Mesendoderm (in vitro differentiated cells): Measurements from ENCODE around the gene SGCE.

ENCODE experiments used
- DNase-seq: peaks from one replicate; pipeline ENCODE4 v3.0.0; 2013
- H2AK5ac ChIP-seq: 2 replicates; pipeline ENCODE4 v1.6.1; 2013; ENCODE audit warnings: low read length, inconsistent platforms
- H2BK120ac ChIP-seq: 2 replicates; pipeline ENCODE4 v1.6.1; 2013; ENCODE audit warnings: low read depth, mild to moderate bottlenecking, low read length, moderate library complexity, mixed read lengths
- H2BK15ac ChIP-seq: replicated peaks from 2 replicates; pipeline ENCODE4 v1.6.1; 2013; ENCODE audit warnings: low read depth, mild to moderate bottlenecking, moderate library complexity
- H2BK5ac ChIP-seq: 2 replicates; pipeline ENCODE4 v1.6.1; 2013; ENCODE audit warnings: low read length, inconsistent platforms
- H3K18ac ChIP-seq: 2 replicates; pipeline ENCODE4 v1.6.1; 2013; ENCODE audit warnings: mild to moderate bottlenecking, low read length, mixed read lengths
- H3K23ac ChIP-seq: one replicate; pipeline ENCODE4 v1.6.1; 2013; ENCODE audit warnings: low read length
- H3K27ac ChIP-seq: 2 replicates; pipeline ENCODE4 v1.5.1; 2013; ENCODE audit warnings: low read depth, mild to moderate bottlenecking, inconsistent platforms, low read length, moderate library complexity
- H3K27me3 ChIP-seq: 2 replicates; pipeline ENCODE4 v1.6.1; 2013; ENCODE audit warnings: low read length, control low read depth, mild to moderate bottlenecking, inconsistent platforms; ENCODE audit not compliant: insufficient read depth, poor library complexity
- H3K36me3 ChIP-seq: 2 replicates; pipeline ENCODE4 v1.6.1; 2013; ENCODE audit warnings: low read length, inconsistent platforms; ENCODE audit not compliant: control insufficient read depth, insufficient read depth
- H3K4ac ChIP-seq: one replicate; pipeline ENCODE4 v1.6.1; 2013; ENCODE audit warnings: low read depth, mild to moderate bottlenecking, low read length, moderate library complexity
- H3K4me1 ChIP-seq: 2 replicates; pipeline ENCODE4 v1.6.1; 2013; ENCODE audit warnings: low read depth, low read length, inconsistent platforms; ENCODE audit not compliant: control insufficient read depth
- H3K4me2 ChIP-seq: 2 replicates; pipeline ENCODE4 v1.6.1; 2013; ENCODE audit warnings: low read length
- H3K4me3 ChIP-seq: 2 replicates; pipeline ENCODE4 v1.5.1; 2013; ENCODE audit warnings: mild to moderate bottlenecking, low read length
- H3K56ac ChIP-seq: one replicate; pipeline ENCODE4 v1.6.1; 2013; ENCODE audit warnings: low read length
- H3K79me1 ChIP-seq: 2 replicates; pipeline ENCODE4 v1.6.1; 2013; ENCODE audit warnings: low read length, inconsistent platforms
- H3K79me2 ChIP-seq: 2 replicates; pipeline ENCODE4 v1.6.1; 2013; ENCODE audit warnings: mild to moderate bottlenecking, low read length; ENCODE audit not compliant: control insufficient read depth, insufficient read depth
- H3K9ac ChIP-seq: 2 replicates; pipeline ENCODE4 v1.6.1; 2013; ENCODE audit warnings: low read length, inconsistent platforms
- H4K5ac ChIP-seq: one replicate; pipeline ENCODE4 v1.6.1; 2013; ENCODE audit warnings: low read length
- H4K8ac ChIP-seq: one replicate; pipeline ENCODE4 v1.6.1; 2013; ENCODE audit warnings: low read depth, mild to moderate bottlenecking, control low read depth, low read length, moderate library complexity
- WGBS: extraction: QIAGEN DNeasy Blood & Tissue Kit; methylation state at CpG from one replicate; pipeline ENCODE4 v1.1.7; 2013; ENCODE audit warnings: low lambda C conversion rate, missing lambda C conversion rate; ENCODE audit not compliant: insufficient coverage; ENCODE audit errors: extremely low coverage; 5-methylcytosine and 5-hydroxymethylcytosine counted together

SGCE gene

GRCh38 chr7:94575646-94576045, 80.3 kb downstream of the SGCE start:
- Histone ChIP-seq H3K4me1 (no peaks in the 10 kb centered on the region), H3K79me2 (no peaks in the 10 kb centered on the region), H2AK5ac (no peak overlapping the region), H3K79me1 (no peaks in the 10 kb centered on the region), H3K4ac (no peak overlapping the region), H3K27ac (no peak overlapping the region), H2BK5ac (no peak overlapping the region), H3K56ac (no peak overlapping the region), H3K23ac (no peak overlapping the region), H2BK120ac (no peak overlapping the region), H3K4me3 (no peak overlapping the region), H3K4me2 (no peak overlapping the region), H3K27me3 (no peaks in the 10 kb centered on the region), H3K36me3 (no peaks in the 10 kb centered on the region), H3K9ac (no peak overlapping the region), H4K5ac (no peak overlapping the region), H2BK15ac (no peak overlapping the region), H4K8ac (no peak overlapping the region), H3K18ac (no peak overlapping the region)
- no peak for DNase-seq
- WGBS, result no CpG with 5 or more reads among the region's 2 CpGs

GRCh38 chr7:94571816-94572215, 84.1 kb downstream of the SGCE start:
- Histone ChIP-seq H3K4me2 (no peak overlapping the region), H3K9ac (no peak overlapping the region), H2BK15ac (no peak overlapping the region), H2BK5ac (no peak overlapping the region), H3K4ac (no peak overlapping the region), H3K27me3 (no peaks in the 10 kb centered on the region), H3K23ac (no peak overlapping the region), H3K27ac (no peak overlapping the region), H3K4me1 (no peaks in the 10 kb centered on the region), H3K79me2 (no peaks in the 10 kb centered on the region), H4K8ac (no peak overlapping the region), H3K36me3 (no peaks in the 10 kb centered on the region), H3K18ac (no peak overlapping the region), H3K4me3 (no peak overlapping the region), H2BK120ac (no peak overlapping the region), H4K5ac (no peak overlapping the region), H2AK5ac (no peak overlapping the region), H3K79me1 (no peaks in the 10 kb centered on the region), H3K56ac (no peak overlapping the region)
- DNase-seq, result no peak

GRCh38 chr7:94567396-94567795, 88.5 kb downstream of the SGCE start:
- Histone ChIP-seq H4K8ac (no peak overlapping the region), H3K79me1 (no peaks in the 10 kb centered on the region), H2BK5ac (no peak overlapping the region), H2BK15ac (no peak overlapping the region), H3K4me3 (no peak overlapping the region), H3K18ac (no peak overlapping the region), H3K27me3 (no peaks in the 10 kb centered on the region), H3K4me1 (no peaks in the 10 kb centered on the region), H3K79me2 (no peaks in the 10 kb centered on the region), H3K27ac (no peak overlapping the region), H3K36me3 (no peaks in the 10 kb centered on the region), H3K56ac (no peak overlapping the region), H2BK120ac (no peak overlapping the region), H3K4me2 (no peak overlapping the region), H2AK5ac (no peak overlapping the region), H3K23ac (no peak overlapping the region), H3K9ac (no peak overlapping the region), H3K4ac (no peak overlapping the region), H4K5ac (no peak overlapping the region)
- no peak for DNase-seq

GRCh38 chr7:94565247-94565894, 90.6 kb downstream of the SGCE start:
- no peaks in the 10 kb centered on the region for H3K79me2 ChIP-seq
- no peak overlapping the region for H2AK5ac ChIP-seq
- H3K36me3 ChIP-seq, result no peaks in the 10 kb centered on the region
- no peak overlapping the region for H3K23ac ChIP-seq
- no peak for DNase-seq
- H4K8ac ChIP-seq, result no peak overlapping the region
- no peak overlapping the region for H2BK120ac ChIP-seq
- no CpG with 5 or more reads among the region's 4 CpGs for WGBS
- H2BK15ac ChIP-seq, result no peak overlapping the region
- no peak overlapping the region for H3K18ac ChIP-seq
- no peak overlapping the region for H2BK5ac ChIP-seq
- no peak overlapping the region for H3K4me3 ChIP-seq
- no peak overlapping the region for H3K4me2 ChIP-seq
- no peaks in the 10 kb centered on the region for H3K4me1 ChIP-seq
- H3K4ac ChIP-seq, result no peak overlapping the region
- H3K27ac ChIP-seq, result no peak overlapping the region
- no peaks in the 10 kb centered on the region for H3K79me1 ChIP-seq
- no peak overlapping the region for H3K9ac ChIP-seq
- H3K27me3 ChIP-seq, result no peaks in the 10 kb centered on the region
- no peak overlapping the region for H4K5ac ChIP-seq
- no peak overlapping the region for H3K56ac ChIP-seq

- H4K5ac ChIP-seq, result no peak overlapping the region
Observed at GRCh38 chr7:94562525-94562924, 93.4 kb downstream of the SGCE start.

GRCh38 chr7:94561841-94562514, 94.0 kb downstream of the SGCE start:
- H3K56ac ChIP-seq, result no peak overlapping the region
- H4K8ac ChIP-seq, result no peak overlapping the region
- no peaks in the 10 kb centered on the region for H3K4me1 ChIP-seq
- no peak overlapping the region for H3K18ac ChIP-seq
- DNase-seq, result peak; percentile 22
- H3K79me1 ChIP-seq, result no peaks in the 10 kb centered on the region
- no peak overlapping the region for H4K5ac ChIP-seq
- H3K27ac ChIP-seq, result no peak overlapping the region
- no peak overlapping the region for H2BK120ac ChIP-seq
- H3K4ac ChIP-seq, result no peak overlapping the region
- H3K9ac ChIP-seq, result no peak overlapping the region
- H2AK5ac ChIP-seq, result no peak overlapping the region
- H2BK5ac ChIP-seq, result no peak overlapping the region
- H3K4me2 ChIP-seq, result no peak overlapping the region
- WGBS, result no CpG with 5 or more reads among the region's 2 CpGs
- H3K27me3 ChIP-seq, result no peaks in the 10 kb centered on the region
- no peaks in the 10 kb centered on the region for H3K79me2 ChIP-seq
- H2BK15ac ChIP-seq, result no peak overlapping the region
- no peak overlapping the region for H3K23ac ChIP-seq
- H3K4me3 ChIP-seq, result no peak overlapping the region
- no peaks in the 10 kb centered on the region for H3K36me3 ChIP-seq

More at GRCh38 chr7:94562525-94562924, 93.4 kb downstream of the SGCE start:
- Histone ChIP-seq H3K4me3 (no peak overlapping the region), H3K79me1 (no peaks in the 10 kb centered on the region), H3K36me3 (no peaks in the 10 kb centered on the region), H3K79me2 (no peaks in the 10 kb centered on the region), H3K27me3 (no peaks in the 10 kb centered on the region), H2BK120ac (no peak overlapping the region), H3K9ac (no peak overlapping the region), H2BK15ac (no peak overlapping the region), H2AK5ac (no peak overlapping the region), H3K4ac (no peak overlapping the region), H3K18ac (no peak overlapping the region), H4K8ac (no peak overlapping the region), H2BK5ac (no peak overlapping the region), H3K56ac (no peak overlapping the region), H3K27ac (no peak overlapping the region), H3K4me2 (no peak overlapping the region), H3K23ac (no peak overlapping the region), H3K4me1 (no peaks in the 10 kb centered on the region)
- DNase-seq, result no peak
- WGBS, result no CpG with 5 or more reads among the region's 3 CpGs
